HG02970 (cell line): ENCODE results near the gene FAM83G.
"Not testable (repeated sequence)": the region's sequence is repeated elsewhere in the genome, so short reads cannot be mapped to it uniquely, and the experiment has no call there.

Experiments
- ATAC-seq: cut with Tn5 transposase; IDR thresholded peaks from one replicate; pipeline ENCODE4 v1.9.1; 2021; ENCODE audit warnings: mild to moderate bottlenecking, moderate library complexity, moderate number of reproducible peaks; ENCODE audit not compliant: unreplicated experiment, low FRiP score

FAM83G gene

GRCh38 chr17:19004421-19005136, at the start of gene FAM83G:
Gene FAM83G, minus strand, starts transcription at chr17:19004764. Its CDS starts 723 bp downstream, at chr17:19004041.
- peak; percentile 69 for ATAC-seq

- not testable (repeated sequence) for ATAC-seq
Observed at GRCh38 chr17:19048826-19049225, 44.3 kb upstream of the FAM83G start.

GRCh38 chr17:19047510-19047909, 42.9 kb upstream of the FAM83G start:
- not testable (repeated sequence) for ATAC-seq

GRCh38 chr17:19046782-19047375, 42.3 kb upstream of the FAM83G start, which contains the start of gene GRAP:
Gene GRAP, minus strand, starts transcription at chr17:19046957. Its CDS starts 31 bp downstream, at chr17:19046926.
- ATAC-seq, result not testable (repeated sequence)

- ATAC-seq, result not testable (repeated sequence)
Observed at GRCh38 chr17:19044643-19045042, 40.1 kb upstream of the FAM83G start.

GRCh38 chr17:19043032-19043431, 38.5 kb upstream of the FAM83G start:
- not testable (repeated sequence) for ATAC-seq

- ATAC-seq, result not testable (repeated sequence)
Observed at GRCh38 chr17:19042369-19042768, 37.8 kb upstream of the FAM83G start.

GRCh38 chr17:19041871-19042270, 37.3 kb upstream of the FAM83G start:
- ATAC-seq, result not testable (repeated sequence)

GRCh38 chr17:19040350-19040749, 35.8 kb upstream of the FAM83G start:
- not testable (repeated sequence) for ATAC-seq

- ATAC-seq, result not testable (repeated sequence)
Observed at GRCh38 chr17:19038730-19039129, 34.2 kb upstream of the FAM83G start.

- ATAC-seq, result not testable (repeated sequence)
Observed at GRCh38 chr17:19038007-19038406, 33.4 kb upstream of the FAM83G start.

GRCh38 chr17:19037547-19037946, 33.0 kb upstream of the FAM83G start:
- not testable (repeated sequence) for ATAC-seq

- not testable (repeated sequence) for ATAC-seq
Observed at GRCh38 chr17:19036186-19036585, 31.6 kb upstream of the FAM83G start.

- peak; percentile 49 for ATAC-seq
Observed at GRCh38 chr17:19032377-19032988, 27.9 kb upstream of the FAM83G start.

GRCh38 chr17:19031729-19032128, 27.2 kb upstream of the FAM83G start:
- not testable (repeated sequence) for ATAC-seq

GRCh38 chr17:19030771-19031449, 26.3 kb upstream of the FAM83G start:
- not testable (repeated sequence) for ATAC-seq

GRCh38 chr17:19029740-19030139, 25.2 kb upstream of the FAM83G start:
- not testable (repeated sequence) for ATAC-seq

GRCh38 chr17:19028671-19029070, 24.1 kb upstream of the FAM83G start:
- ATAC-seq, result not testable (repeated sequence)

GRCh38 chr17:19024101-19025078, 19.8 kb upstream of the FAM83G start:
- ATAC-seq, result no peak
